ENCODE measurements around the gene RNU6-9. TPM values are rescaled to one million over a fixed set of nuclear protein-coding genes. Genes with fewer than 3 reads are reported as not detected.
A peak's percentile ranks its signal among the peaks of the same experiment; 100 is the strongest.

Gene RNU6-9
- total and polyA plus RNA-seq, 10 donors = not detected

- H3K4me3 ChIP-seq = peak overlapping the region in 1 of 8 donors; percentile 15
- WGBS, 5 donors = 22 to 44% (median 25%) methylated on average over 8 to 31 of the region's 31 CpGs
- peaks cover 31 to 95% (median 46%) of the 10 kb centered on the region in 6 donors for H3K4me1 ChIP-seq
These were observed 41.7 kb downstream of the RNU6-9 start for GRCh38 chr19:934865-935479.

GRCh38 chr19:936175-936546 lies 42.9 kb downstream of the RNU6-9 start:
- no peak for DNase-seq
- TF ChIP-seq POLR2AphosphoS5 (IDR thresholded peaks at IDR 0.05) (no peak), POLR2A (IDR thresholded peaks at IDR 0.05) (no peak), CTCF (IDR thresholded peaks at IDR 0.05 in 8 of 11, conservative IDR thresholded peaks at IDR 0.05 in 3 of 11) (no peak)
- intact Hi-C loops (cut with DNase I; ENCODE audit: low total_unique reads) = no loop called here
- Histone ChIP-seq H3K9me3 (no peaks in the 10 kb centered on the region), H3K4me3 (no peak overlapping the region), H3K4me1 (peaks cover 39 to 99% (median 58%) of the 10 kb centered on the region in 6 donors), H3K27ac (no peak overlapping the region), H3K36me3 (peaks cover 0 to 63% (median 0%) of the 10 kb centered on the region in 6 donors), H3K27me3 (replicated peaks in 1 of 7) (no peaks in the 10 kb centered on the region)
- WGBS, 5 donors = 91 to 99% (median 98%) methylated on average over 10 of the region's 10 CpGs

More at GRCh38 chr19:934865-935479, 41.7 kb downstream of the RNU6-9 start:
- Histone ChIP-seq H3K27ac (peak overlapping the region in 6 of 8 donors; percentile 37 to 73 (median 50)), H3K9me3 (no peaks in the 10 kb centered on the region), H3K36me3 (peaks cover 0 to 75% (median 3%) of the 10 kb centered on the region in 6 donors), H3K27me3 (replicated peaks in 1 of 7) (no peaks in the 10 kb centered on the region)
- intact Hi-C loops (cut with DNase I; ENCODE audit: low total_unique reads) = no loop called here
- TF ChIP-seq POLR2A (IDR thresholded peaks at IDR 0.05) = no peak
- peak in 1 of 11 experiments; percentile 14 for TF ChIP-seq CTCF (IDR thresholded peaks at IDR 0.05 in 8 of 11, conservative IDR thresholded peaks at IDR 0.05 in 3 of 11)
- peak; percentile 85 to 93 (median 90) for TF ChIP-seq POLR2AphosphoS5 (IDR thresholded peaks at IDR 0.05)
- DNase-seq = peak; percentile 94

GRCh38 chr19:937259-937694 lies 44.0 kb downstream of the RNU6-9 start:
- Histone ChIP-seq H3K4me1 (peaks cover 42 to 99% (median 63%) of the 10 kb centered on the region in 6 donors), H3K9me3 (no peaks in the 10 kb centered on the region)
- TF ChIP-seq POLR2A (IDR thresholded peaks at IDR 0.05) (no peak), POLR2AphosphoS5 (IDR thresholded peaks at IDR 0.05) (no peak), CTCF (IDR thresholded peaks at IDR 0.05 in 8 of 11, conservative IDR thresholded peaks at IDR 0.05 in 3 of 11) (no peak)

GRCh38 chr19:938233-938923 lies 45.1 kb downstream of the RNU6-9 start:
- peaks cover 0 to 63% (median 0%) of the 10 kb centered on the region in 6 donors for H3K36me3 ChIP-seq
- H3K9me3 ChIP-seq = peaks cover 0 to 1% (median 0%) of the 10 kb centered on the region in 8 donors
- peaks cover 31 to 95% (median 56%) of the 10 kb centered on the region in 6 donors for H3K4me1 ChIP-seq
- 78 to 87% (median 86%) methylated on average over 17 to 23 of the region's 23 CpGs for WGBS, 5 donors
- TF ChIP-seq POLR2A (IDR thresholded peaks at IDR 0.05) = no peak
- TF ChIP-seq CTCF (IDR thresholded peaks at IDR 0.05 in 8 of 11, conservative IDR thresholded peaks at IDR 0.05 in 3 of 11) = no peak
- no peak for TF ChIP-seq POLR2AphosphoS5 (IDR thresholded peaks at IDR 0.05)
- H3K4me3 ChIP-seq = no peak overlapping the region
- H3K27me3 ChIP-seq (replicated peaks in 1 of 7) = no peaks in the 10 kb centered on the region
- no peak overlapping the region for H3K27ac ChIP-seq
- DNase-seq = no peak
- intact Hi-C loops (cut with DNase I; ENCODE audit: low total_unique reads) = no loop called here

More at GRCh38 chr19:937259-937694, 44.0 kb downstream of the RNU6-9 start:
- no peak for DNase-seq
- H3K4me3 ChIP-seq = no peak overlapping the region
- H3K27me3 ChIP-seq (replicated peaks in 1 of 7) = no peaks in the 10 kb centered on the region
- no peak overlapping the region for H3K27ac ChIP-seq
- intact Hi-C loops (cut with DNase I; ENCODE audit: low total_unique reads) = no loop called here
- H3K36me3 ChIP-seq = peaks cover 0 to 58% (median 0%) of the 10 kb centered on the region in 6 donors
- 65 to 78% (median 75%) methylated on average over 16 of the region's 16 CpGs for WGBS, 5 donors

All from spleen (tissue), 11 donors.